GM18508 (cell line): ENCODE results near the gene ELMO1.

Source experiments
- ATAC-seq: cut with Tn5 transposase; IDR thresholded peaks from one replicate; pipeline ENCODE4 v1.9.1; 2021; ENCODE audit warnings: moderate number of reproducible peaks; ENCODE audit not compliant: insufficient read depth, unreplicated experiment

Gene ELMO1

GRCh38 chr7:37352251-37352880, 96.3 kb downstream of the ELMO1 start:
- no peak for ATAC-seq

DNA sequence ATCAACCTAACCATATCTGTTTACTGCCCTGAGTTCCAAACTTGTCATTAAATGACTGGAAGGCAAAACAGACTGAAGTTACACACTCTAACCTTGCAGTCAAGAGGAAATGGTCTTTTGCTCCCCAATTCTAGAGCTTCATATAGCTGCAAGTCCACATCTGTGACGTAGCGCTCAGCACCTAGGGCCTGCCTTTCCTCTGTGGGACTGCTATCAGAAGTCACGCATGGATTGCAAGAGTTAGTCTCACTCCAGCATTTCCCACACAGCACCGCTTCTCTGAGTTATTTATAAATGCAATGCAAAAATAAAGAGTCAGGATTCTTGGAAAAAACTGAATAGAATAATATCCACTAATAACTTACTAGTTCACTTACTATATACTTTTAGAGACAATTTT, 96.9 kb downstream of the ELMO1 start:
- ATAC-seq, result no peak

DNA sequence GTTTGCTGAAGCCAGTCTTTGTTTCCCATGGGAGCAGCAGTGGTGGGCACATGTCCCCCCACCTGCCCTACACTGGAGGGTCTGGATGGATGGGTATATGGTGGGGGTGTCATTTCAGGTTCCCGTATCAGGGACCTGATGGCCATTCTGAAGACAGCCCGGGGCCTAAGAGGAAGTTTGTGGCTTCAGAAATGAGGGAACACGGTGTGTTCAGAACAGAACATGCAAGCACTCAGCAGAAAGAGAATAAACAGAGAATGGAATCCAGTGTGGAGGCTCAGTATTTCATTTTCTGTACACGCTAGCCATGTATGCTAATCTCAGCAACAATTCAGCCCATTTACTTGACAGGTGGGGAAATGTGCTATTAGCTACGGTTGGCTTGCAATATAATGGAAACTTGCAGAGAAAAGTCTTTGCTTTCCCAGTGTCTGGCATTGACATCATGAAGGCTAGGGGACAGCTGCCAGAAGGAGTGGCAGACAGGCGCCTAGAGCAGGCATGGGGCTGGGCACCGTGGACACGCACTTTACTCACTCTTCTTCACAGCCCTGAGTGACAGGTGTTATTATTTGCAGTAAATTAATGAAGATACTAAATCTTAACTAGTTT, 98.6 kb downstream of the ELMO1 start:
- ATAC-seq, result no peak

DNA sequence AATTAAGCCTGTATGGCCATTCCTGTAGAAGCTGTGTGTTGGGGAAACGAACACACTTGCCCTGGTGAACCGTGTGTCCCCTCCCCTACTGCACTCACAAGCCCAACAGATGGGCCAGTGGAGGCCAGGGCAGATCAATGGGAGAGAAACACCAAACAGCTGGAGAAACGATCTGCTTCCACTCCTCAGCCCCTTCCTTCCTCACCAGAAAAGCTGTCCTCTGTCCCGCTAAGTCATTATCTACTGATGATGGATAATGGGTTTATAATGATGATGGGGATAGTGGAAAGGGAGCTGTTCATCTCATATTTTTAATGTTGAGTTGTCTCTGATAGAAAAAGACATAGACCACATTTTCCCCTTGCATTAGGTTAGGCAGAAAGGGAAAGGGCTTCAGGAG, 99.7 kb downstream of the ELMO1 start:
- no peak for ATAC-seq

- no peak for ATAC-seq
These were observed 101.9 kb downstream of the ELMO1 start for GRCh38 chr7:37346761-37347160.

DNA sequence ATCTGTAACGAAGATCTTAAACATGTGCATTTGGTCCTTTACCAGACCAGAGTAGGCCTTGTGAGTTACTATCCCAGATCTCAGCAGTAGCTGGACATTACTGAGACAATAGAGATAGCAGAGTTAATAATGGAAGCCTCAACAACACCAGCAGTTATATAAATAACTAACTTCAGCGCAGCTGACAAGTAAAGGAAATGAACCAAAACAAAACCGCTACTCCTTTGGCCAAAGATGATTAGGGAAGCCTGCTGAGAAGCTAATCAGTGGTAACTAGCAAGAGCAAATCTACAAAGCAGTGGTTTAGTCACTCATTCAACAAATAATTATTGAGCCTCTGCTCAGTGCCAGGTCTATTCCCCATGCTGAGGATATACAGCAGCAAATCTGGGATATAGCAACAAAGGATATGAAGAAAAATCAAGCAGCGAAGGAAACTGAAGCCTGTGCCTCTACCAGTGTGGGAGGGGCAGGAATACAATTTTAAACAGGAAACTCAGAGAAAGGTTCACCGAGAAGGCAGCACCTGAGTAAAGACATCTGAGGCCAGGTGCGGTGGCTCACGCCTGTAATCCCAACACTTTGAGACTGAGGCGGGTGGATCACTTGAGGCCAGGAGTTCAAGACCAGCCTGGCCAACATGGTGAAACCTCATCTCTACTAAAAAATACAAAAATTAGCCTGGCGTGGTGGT, 103.6 kb downstream of the ELMO1 start:
- ATAC-seq, result peak; percentile 32

GRCh38 chr7:37342688-37343471, 105.8 kb downstream of the ELMO1 start:
- ATAC-seq, result peak; percentile 33

- no peak for ATAC-seq
These were observed 106.4 kb downstream of the ELMO1 start for GRCh38 chr7:37342176-37342687.

GRCh38 chr7:37341033-37341630, 107.5 kb downstream of the ELMO1 start:
- ATAC-seq, result peak; percentile 46

DNA sequence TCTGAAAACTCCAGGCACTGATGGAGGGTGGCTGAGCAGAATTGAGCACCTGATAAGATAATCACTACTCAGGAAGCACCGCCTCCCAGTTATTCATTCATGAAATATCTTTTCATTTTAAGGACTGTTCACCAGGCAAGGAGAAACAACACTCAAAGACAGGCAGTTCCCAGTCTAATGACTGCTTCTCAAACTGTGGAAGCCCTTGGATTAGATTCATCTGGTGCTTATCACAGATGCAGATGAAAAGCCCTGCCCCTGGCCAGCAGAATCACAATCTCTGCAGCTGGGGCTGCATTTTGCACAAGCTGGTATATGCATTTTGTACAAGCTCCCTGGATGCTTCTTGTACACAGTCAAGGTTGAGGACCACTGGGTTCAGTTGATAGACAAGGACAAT, 109.7 kb downstream of the ELMO1 start:
- no peak for ATAC-seq

- ATAC-seq, result no peak
These were observed 111.1 kb downstream of the ELMO1 start for GRCh38 chr7:37337522-37337921.

GRCh38 chr7:37336259-37336658, 112.4 kb downstream of the ELMO1 start:
- peak; percentile 84 for ATAC-seq

GRCh38 chr7:37333075-37333474, 115.6 kb downstream of the ELMO1 start:
- ATAC-seq, result no peak

DNA sequence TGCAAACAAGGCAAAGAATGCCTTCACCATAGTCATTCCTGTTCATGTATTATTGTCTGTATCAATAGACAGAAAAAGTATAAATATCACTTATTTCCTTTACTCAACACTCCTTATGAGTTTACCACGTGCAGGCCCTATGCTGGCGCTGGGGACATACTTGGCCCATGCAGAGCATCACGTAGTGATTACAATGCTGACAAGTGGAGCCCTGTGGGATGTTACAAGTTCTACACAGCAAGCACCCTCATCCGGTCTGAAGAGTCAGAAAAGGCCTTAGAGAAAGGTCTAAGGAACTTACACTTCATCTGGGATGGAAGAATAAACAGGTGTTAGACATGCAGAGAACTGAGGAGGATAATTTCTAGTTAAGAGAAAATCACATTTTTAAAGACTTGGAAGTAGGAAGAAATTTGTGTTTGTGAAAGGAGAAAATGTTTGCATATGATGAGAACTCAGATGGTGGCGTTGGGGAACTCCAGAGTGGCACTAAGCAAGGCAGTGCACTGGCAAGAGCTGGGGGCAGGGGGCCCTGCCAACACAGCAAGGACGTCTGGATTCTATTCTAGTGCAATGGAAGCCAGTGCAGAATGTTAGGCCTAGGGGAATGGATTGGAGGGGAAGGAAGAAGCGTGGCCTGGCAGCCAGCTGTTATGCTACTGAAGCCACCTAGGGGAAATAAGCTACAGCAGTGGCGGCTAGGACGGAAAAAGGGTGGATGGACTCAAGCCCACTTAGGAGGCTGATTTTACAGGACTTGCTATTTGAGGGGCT, 116.2 kb downstream of the ELMO1 start:
- no peak for ATAC-seq

- ATAC-seq, result no peak
These were observed 117.9 kb downstream of the ELMO1 start for GRCh38 chr7:37330775-37331174.

- ATAC-seq, result no peak
These were observed 118.7 kb downstream of the ELMO1 start for GRCh38 chr7:37329940-37330339.

DNA sequence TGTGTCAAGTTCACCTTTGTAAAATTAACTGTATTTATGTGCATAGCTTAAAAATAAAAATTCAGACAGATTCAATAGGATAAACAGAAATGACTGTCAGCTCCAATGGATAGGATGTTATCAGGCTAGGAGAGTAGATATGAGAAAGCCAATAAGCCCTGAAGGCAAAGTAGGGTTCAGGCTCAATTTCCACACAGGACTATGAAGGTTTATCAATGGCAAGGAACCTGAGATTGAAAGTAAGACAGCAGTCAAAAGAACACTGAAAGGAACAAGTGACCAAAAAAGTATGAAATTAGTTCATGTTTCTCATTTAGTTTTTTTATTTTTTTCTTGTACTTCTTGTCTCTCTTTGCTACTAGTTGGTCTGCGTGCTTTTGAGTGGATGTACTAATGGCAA, 121.4 kb downstream of the ELMO1 start:
- ATAC-seq, result no peak

DNA sequence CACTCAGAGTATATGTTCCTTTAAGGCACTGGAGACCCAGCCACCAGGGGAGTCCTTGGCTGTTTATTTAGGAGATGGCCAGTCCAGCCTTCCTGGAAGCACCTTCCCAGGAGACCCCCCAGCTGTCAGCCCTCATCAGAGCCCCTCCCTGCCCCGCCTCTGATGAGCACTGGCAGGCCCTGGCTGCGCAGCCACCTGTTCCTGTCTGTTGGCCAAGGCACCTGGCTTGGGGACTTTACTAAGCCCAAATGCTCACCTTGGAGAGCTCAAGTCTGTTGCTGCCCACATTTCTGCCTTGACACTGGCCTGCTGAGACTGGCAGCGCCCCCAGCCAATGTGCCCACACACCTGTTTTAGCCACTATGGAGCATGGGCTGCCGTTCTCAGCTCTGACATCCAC, 124.7 kb downstream of the ELMO1 start:
- no peak for ATAC-seq

DNA sequence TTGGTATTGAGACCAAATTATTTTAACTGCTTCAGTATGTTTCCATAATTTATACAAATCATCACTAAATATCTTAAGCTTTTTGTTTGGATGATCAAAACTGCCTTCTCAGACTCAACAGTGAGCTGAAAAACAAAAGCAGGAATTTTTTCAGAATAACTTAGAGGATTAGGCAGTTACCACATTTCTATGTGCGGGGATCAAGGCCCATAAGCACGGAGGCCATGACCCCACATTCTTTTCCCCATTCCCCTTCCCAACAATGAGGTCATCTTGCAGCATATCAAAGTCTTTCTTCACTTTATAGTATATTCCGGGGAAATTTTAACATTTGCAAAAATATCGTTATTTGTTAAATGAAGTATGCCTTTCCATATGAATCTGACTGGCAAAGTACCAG, 125.8 kb downstream of the ELMO1 start:
- ATAC-seq, result no peak
